C4-2B (cell line): ENCODE results near the gene SORL1.

Experiments used
- ZFX ChIP-seq: fragments of 450-650 bp; IDR thresholded peaks from 2 replicates; pipeline ENCODE4 v1.6.1; 2017
- TF ChIP-seq, protein P1 (sequence below): fragments of 450-650 bp; conservative IDR thresholded peaks from 2 replicates; pipeline ENCODE4 v1.5.1; 2017; ENCODE audit warnings: mild to moderate bottlenecking

DNA sequence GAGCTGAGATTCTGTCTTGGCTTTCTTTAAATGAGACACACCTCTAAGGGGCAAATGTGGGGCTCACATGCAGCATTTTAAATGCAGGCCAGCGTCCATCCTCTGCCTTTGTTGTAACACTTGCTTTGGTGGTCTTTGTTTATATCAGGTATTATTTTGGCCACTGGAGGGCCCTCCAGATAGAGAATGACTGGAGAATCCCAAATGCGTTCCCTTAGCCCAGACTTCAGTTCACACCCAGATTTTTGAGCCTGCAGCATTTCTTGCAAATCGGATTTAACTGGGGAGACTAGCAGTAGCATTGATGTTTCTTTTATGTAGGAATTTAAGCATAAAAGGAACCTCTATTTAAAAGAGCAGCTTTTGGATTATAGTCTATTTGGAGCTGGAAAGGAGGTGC, 200.9 kb downstream of the SORL1 start:
- TF ChIP-seq, protein P1, sequence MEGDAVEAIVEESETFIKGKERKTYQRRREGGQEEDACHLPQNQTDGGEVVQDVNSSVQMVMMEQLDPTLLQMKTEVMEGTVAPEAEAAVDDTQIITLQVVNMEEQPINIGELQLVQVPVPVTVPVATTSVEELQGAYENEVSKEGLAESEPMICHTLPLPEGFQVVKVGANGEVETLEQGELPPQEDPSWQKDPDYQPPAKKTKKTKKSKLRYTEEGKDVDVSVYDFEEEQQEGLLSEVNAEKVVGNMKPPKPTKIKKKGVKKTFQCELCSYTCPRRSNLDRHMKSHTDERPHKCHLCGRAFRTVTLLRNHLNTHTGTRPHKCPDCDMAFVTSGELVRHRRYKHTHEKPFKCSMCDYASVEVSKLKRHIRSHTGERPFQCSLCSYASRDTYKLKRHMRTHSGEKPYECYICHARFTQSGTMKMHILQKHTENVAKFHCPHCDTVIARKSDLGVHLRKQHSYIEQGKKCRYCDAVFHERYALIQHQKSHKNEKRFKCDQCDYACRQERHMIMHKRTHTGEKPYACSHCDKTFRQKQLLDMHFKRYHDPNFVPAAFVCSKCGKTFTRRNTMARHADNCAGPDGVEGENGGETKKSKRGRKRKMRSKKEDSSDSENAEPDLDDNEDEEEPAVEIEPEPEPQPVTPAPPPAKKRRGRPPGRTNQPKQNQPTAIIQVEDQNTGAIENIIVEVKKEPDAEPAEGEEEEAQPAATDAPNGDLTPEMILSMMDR = peak; percentile 41
- no peak for TF ChIP-seq ZFX
